ENCODE results near the gene CENPX.
"Not testable (repeated sequence)": the region's sequence is repeated elsewhere in the genome, so short reads cannot be mapped to it uniquely, and the experiment has no call there.

GRCh38 chr17:81981511-81981910 is 41.2 kb downstream of the CENPX start:
- TF ChIP-seq EZH2 (IDR thresholded peaks at IDR 0.05); POLR2AphosphoS5 (IDR thresholded peaks at IDR 0.05; ENCODE audit: borderline replicate concordance, low read depth, low read length); FOXP2 (optimal IDR thresholded peaks at IDR 0.05; ENCODE audit: control extremely low read depth, extremely low read length, insufficient read depth): not testable (repeated sequence)
